Inferior parietal cortex (tissue), 1 donor: Measurements from ENCODE around the gene NEUROG1.
A peak's percentile ranks its signal among the peaks of the same experiment; 100 is the strongest.

Source experiments
- DNase-seq: peaks from one replicate; pipeline ENCODE4 v3.0.0-alpha.2; 2016; ENCODE audit errors: extremely low spot score

The NEUROG1 gene, protein sequence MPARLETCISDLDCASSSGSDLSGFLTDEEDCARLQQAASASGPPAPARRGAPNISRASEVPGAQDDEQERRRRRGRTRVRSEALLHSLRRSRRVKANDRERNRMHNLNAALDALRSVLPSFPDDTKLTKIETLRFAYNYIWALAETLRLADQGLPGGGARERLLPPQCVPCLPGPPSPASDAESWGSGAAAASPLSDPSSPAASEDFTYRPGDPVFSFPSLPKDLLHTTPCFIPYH

DNA sequence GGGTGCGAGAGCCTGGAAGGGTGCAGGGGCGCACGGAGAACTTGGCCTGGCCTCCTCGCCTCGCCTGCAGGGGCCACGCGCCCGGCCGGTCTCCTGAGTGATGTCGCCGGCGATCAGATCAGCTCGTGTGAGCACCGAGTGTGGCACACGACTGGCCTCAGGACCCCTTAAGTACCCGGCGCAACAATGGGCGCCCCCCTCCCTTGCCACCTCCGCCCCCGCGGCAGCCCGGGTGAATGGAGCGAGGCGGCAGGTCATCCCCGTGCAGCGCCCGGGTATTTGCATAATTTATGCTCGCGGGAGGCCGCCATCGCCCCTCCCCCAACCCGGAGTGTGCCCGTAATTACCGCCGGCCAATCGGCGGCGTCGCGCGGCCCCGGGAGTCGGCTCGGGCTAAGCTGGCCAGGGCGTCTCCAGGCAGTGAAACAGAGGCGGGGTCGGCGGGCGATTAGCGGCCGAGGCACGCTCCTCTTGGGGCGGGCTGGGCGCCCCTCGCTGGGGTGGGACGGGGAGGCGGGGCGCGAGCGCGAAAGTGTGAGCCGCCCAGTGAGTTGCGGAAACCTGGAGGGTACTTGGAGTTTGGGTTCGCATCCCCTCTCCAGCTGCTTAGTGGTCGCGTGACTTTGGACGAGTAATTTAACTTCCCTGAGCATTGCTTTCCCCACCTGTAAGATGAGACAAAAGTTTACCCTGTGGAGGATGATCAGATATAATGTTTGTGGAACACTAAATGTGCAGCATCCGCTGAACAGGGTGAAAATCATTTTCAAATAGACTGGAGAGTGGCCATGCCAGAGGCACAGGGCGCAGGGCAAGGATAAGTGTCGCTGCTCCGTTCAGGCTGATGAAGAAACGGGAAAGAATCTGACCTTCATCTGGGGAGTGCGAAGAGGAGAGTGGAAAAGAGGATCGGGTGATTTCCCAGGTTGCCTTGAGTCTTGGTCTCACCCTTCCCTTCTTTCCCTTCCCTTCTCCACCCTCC is at the start of gene NEUROG1:
Gene NEUROG1, minus strand, starts transcription at position 145 of the 982 bp plus-strand sequence. CDS start 274 bp downstream, outside the sequence.
- DNase-seq, result no peak

DNA sequence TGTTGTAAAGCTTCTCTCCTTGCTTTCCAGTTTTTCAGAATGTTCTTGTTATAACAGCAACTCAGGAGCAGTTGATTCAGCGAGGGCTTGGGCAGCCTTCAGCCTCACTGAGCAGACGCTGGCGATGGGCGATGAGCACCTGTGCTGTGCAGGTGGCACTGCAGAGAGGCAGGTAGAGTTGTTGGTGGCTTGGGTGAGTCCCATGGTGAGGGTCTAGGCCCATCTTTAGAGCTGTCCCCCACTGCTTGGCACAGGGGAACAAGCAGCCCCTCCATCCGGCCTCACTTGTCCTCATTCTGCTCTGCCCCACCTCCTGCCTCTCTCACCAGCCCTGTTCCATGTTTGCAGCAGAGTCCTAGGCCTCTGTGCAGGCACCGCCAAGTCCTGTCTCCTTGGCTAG is 49.2 kb upstream of the NEUROG1 start:
- no peak for DNase-seq

DNA sequence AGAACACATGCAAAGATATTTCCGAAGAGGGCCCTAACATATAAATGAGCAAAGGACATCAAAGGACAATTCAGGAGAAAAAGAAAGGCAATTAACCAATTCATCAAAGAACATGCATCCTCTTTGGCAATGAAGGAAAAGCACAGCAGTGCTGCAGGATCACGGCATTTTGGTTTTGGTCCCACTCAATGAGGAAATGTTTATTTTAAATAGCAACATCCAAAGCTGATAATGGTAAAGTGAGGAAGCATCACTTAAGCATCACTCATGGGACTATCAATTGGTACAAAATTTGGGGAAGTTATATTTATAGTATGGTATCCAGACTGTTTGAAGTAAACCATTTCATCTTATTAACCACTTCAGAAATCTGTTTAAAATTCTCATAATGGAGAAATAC is 48.5 kb upstream of the NEUROG1 start:
- no peak for DNase-seq

DNA sequence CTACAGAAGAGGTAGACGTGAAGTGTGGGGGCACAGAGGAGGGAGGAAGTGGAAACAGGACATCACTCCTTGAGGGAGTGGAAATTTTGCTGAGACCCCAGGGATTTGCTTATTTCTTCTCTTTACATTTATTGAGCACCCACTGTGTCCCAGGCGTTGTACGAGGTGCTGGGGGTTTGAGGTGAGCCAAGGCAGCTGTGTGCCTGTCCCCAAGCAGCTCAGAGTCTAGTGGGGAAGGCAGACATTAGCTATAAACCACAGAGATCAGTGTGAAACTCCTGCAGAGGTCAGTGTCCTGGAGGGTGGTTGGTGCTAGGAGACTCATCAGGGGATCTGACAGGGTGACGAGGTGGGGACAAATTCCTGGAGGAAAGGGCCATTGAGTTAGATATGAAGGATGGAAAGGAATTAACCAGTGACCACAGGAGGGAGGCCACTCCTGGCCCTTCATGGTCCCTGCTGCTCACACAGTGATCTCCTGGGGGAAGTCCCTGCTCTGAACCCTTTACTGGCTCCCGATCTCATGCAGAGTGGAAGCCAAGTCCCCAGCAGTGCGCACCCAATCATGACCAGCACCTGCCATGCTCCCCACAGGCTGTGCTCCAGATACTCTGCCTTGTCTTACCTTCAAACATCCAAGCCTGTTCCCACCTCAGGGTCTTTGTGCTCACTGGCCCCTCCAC is 46.5 kb upstream of the NEUROG1 start:
- no peak for DNase-seq

DNA sequence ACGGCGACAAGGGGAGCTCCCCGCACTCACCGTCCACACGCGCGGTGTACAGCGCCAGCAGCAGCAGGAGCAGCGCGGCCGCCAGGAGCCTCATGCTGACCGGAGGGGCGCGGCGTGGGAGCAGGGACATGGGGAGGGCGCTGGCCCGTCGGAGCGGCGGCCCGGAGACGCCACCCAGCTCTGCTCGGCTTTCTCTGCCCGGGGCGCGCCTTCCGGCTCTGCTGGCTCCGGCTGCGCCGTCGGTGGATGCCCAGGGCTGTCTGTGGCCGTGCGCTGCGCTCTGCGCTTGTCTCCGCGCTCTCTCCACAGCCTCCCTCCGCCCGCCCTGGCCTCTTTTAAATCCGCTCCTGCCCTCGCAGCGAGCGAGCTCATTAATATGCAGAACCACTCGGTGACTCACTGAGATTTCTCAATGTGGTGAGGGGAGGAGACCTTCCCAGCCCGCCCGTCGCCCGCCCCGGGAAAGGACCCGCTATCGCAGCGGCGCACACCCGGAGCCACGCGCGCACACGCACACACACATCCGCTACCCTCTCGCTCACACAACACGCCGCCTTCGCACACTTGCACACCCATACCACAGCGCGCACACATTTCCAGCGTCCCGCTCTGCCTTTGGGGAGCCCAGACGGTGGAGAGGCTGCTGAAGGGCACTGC is 43.0 kb upstream of the NEUROG1 start, which contains the start of gene CXCL14:
Gene CXCL14, minus strand, starts transcription at position 307 of the 657 bp plus-strand sequence. Its CDS starts 213 bp downstream, at position 94.
- DNase-seq, result no peak

DNA sequence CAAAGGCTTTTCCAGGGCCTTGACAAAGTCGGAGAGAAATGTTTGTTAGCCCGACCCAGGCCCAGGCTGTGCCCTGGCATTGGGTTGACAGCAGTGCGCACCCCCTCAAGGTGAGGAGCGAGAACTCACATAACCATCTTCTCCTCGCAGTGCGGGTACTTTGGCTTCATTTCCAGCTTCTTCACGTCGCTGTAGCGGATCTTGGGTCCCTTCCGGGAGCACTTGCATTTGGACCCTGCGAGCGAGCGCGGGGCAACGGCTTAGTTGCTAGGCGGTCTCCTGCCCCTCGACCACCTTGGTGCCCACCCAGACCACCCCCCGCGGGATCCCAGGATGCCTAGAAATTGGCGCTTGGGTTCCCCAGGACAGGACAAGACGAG is 42.5 kb upstream of the NEUROG1 start:
- DNase-seq, result no peak

DNA sequence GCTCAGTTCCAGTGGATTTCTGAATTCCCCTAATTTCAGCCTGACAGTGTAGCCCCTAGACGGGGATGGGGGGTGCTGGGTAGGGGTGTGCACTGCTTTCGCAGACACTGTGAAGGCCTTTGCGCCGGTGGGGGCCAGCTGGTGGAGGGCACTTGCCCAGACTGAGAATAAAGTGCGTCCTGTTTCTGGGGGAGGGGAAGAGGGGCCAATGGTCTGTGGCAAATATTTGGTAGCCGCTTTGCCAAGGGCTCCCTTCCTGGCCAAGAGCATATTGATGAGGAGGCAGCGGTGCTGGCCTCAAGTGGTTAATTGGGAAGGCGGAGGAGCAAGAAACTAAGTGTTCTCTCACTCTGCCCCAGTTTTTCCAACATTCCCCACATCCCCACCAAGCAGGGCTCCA is 41.7 kb upstream of the NEUROG1 start:
- DNase-seq, result no peak

DNA sequence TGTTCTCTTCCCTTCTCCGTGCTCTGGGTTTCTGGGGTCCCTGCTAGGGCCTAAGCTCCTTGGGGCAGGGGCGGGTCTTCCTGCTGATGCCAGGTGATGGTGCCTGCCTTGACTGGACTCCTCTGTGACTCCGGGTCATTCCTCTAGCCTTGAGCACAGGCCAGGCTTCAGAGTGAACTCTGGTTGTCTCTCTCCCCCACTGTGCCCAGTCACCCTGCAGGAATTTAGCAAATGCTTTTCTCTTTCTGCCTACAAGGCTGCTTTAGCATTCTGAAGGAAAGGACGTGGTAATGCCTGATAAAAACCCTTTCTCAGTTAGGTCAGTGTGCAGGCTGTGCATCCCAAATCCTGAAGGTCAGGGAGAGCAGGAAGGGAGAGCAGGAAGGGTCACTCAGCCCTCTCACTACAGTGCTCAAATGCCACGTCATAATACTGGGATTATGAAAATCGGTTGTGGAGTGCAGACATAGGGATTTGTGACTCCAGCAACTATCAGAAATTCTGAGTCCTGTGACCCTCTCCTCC is 40.4 kb upstream of the NEUROG1 start:
- no peak for DNase-seq

DNA sequence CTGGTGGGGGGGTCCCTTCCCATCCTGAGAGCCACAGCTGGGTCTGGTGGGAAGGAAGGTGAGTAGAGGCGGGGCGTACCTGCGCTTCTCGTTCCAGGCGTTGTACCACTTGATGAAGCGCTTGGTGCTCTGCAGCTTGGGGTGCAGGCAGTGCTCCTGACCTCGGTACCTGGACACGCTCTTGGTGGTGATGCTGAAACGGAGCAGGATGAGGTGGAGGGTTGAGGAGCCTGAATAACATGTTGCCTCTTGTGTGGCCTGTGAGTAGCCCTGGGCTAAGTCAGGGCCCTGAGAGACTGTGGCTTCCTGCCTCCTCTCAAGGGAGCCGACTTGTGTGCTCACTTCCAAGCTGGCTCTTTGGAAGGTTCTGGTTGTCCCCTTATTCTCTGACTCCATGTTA is 38.7 kb upstream of the NEUROG1 start:
- no peak for DNase-seq

DNA sequence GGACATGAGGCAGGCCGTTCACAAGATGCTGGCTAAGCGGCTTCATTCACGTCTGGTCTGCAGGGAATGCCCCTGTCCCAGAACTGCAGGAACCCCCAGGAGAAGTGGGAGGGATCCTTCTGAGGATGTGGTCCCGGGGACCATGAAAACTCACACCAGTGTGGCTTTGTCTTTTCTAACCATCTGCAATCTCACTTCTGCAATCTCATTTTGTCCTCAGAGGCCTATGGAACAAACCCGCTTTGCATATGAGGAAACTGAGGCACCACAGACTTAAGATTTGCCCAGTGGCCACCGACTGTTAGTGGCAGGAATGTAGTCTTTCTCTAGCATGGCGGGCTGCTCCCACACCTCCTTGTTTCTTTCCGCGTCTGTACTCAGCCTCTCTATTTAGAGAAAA is 36.1 kb upstream of the NEUROG1 start:
- DNase-seq, result no peak

DNA sequence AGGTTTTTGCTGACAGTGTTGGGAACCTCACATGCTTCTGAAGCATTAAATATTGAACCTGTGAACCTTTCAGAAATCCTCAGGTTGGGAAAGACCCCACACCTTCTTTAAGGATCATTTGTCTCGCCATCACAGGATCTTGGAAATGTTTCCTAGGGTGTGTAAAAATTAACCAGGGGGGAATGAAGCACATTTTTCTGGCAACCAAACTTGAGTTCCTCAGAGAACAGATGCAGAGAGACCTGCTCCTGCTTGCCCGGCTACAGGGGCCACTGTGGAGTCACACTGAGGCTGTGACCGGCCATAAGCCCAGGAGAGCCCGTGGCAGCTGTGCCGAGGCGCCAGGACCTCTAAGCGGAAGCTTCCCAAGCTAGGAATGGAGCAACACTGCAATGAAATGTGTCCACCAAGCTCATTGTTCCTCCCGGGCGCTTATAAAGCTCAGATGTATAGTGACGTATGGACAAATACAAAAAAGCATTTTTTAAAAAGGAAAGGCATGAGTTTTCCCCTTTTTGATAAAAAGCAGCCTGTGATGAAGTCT is 35.4 kb upstream of the NEUROG1 start:
- no peak for DNase-seq

DNA sequence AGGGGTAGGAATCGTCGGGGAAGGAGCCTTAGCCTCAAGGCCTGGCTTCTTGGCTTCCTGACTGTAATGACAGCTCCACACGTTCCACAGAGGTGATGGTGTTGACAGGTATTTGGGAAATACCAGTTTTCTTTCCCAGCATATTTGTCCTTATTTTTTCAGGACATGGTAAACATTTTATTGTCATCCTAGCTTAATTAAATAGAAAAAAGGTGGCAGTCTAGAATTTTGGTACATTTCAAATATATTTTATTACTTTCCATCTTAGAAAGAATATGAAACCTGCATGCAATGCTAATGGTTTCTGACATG is 34.6 kb upstream of the NEUROG1 start:
- no peak for DNase-seq

DNA sequence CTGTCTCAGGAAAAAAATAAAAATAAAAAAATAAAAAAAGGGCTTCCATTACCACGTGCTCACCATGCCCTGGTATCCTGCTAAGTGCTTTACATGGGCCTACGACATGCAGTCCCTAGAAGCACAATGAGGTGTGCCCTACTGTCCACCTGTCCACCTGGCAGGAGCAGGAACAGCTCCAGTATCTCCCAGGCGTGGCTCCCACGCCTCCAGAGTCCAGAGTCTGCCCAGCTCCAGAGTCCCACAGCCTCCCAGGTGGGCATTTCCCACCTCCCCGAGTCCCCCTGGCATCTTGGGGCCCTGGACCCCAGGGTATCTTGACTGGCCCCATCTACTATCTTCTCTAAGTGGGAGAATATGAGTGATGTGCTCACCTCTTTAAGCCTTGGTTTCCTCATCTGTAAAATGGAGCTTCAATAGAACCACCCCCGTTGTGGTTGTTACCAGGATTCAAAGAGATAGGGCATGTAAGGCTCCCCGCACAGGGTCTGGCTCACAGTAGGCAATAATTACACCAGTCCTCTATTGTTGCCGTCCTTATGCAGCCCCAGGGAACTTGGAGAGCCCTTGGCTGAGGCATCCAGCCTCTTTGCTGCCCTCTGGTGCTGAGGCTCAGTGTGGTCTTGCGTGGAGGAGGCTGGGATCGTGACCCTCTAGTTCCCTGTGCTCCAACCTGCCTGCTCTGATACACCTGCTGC is 34.1 kb upstream of the NEUROG1 start:
- DNase-seq, result no peak

DNA sequence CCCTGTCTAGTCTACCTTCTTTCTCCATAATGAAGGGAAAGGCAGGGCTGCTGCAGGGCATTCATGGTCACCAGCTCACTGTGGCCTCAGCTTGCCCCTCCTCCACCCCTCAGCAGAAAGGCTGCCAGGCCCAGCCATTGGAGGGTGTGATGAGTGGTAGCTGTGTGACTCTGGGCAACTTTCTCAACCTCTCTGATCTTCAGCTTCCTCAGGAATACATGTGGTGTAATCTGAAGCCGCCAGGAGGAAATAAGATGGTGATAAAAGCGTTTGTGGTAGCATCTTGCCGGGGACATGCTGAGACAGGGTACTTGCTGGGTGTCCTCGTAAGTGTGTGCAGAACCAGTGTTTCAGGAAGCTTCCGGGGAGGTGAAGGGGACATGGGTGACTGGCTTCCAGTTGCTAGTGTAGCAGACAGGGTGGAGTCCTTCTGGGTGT is 33.2 kb upstream of the NEUROG1 start:
- no peak for DNase-seq

DNA sequence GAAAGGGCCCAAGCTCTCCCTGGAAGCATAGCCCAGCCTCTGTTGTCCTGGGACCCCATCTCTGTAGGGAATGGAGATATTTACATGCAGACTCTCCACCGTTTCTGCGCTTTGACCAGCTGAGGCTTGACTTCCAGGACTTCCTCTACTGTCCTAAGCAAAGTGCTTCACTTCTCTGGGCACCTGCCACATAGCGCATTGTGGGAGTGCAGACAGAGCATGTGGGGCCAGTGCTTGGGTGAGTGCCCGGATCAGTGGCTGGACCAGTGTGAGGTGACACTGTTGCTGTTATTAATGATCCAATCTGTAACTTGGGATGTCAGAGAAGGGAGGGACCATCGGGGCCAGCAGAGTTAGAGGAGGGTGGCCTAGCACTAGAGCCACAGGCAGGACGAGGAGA is 32.5 kb upstream of the NEUROG1 start:
- DNase-seq, result no peak

DNA sequence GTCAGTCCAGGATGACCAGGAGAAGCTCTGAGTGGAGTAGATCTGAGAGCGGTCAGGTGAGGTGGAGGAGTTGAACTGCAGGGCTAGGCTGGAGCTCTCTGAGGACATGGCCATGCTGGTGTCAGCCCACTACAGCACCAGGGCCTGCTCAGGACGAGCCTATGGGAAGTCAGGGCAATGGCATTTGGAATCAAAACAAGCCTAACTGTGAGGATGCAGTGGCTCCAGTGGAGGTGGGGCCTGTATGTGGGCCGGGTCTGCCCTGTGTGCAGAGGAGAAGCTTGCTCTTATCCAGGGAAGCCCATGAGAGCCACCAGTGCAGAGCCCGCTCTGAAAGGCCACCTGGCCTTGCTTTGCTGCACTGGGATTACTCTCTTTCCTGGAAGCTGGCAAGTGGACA is 31.9 kb upstream of the NEUROG1 start:
- no peak for DNase-seq

DNA sequence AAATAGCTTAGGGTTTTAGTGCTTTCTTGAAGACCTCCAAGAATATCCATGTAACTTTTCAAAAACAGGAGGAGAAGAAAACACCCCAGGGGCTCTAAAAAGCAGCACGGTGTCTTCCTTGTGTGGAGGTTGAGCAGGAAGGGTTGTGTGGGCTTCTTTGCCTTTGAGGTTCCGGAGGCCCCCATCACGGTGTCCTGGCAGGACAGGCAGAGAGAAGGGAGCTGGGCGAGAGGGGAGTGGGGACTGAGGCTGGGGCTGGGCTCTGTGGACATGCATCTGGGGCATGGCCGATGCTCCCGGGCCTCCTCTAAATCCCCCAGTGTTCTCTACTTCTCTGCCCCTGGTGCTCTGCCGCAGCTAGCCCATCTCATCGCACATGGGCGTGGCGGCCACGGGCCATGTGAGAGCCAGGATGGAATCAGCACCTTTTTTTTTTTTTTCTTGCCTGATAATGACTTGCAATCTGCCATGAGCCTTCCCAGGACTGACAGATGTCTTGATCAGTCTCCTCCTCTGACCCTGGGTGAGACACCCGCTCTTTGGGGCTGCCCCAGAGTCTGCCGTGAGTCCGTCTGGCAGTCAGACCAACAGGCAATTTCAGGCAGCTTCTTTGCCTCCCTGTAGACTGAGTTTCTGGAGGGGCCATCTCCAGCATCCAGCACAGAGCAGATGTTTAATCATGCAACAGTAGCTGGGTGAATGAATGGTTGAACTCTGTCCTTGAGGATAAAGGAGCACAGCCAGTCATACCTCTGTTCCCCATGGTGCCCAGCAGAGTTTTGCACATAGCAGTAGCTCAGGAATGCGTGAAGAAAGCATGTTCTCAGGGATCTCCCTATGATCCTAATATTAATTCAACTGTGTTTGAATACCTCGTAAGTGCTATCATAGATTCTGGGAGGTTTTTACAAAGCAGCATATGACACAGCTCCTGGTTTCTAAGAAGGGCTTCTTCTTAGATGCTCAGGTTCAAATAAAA is 30.9 kb upstream of the NEUROG1 start:
- no peak for DNase-seq

DNA sequence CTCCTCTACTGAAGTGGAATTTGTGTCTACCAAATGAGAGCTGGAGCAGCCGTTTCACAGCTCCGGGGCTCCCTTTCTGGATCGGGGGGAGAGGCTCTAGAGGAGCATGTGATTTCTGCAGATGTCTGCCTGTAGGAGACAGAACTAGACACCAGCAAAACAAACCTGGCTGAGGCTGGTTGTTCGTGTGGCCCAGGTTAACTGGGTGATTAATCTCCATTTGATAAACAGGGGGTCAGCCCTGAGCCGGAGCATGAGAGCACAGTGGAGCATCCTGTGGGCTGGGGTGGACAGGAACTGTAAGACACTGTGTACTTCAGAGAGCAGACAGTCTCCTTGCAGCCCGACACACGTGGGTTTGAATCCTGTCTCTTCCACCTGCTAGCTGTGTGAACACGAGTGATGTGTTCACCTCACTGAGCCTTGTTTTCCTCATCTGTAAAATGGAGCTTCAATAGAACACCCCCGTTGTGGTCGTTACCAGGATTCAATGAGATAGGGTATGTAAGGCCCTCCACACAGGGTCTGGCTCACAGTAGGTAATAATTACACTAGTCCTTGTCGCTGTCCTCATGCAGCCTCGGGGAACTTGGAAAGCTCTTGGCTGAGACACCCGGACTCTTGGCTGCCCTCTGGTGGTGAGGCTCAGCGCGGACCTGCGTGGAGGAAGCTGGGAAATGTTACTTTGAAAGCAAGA is 30.1 kb upstream of the NEUROG1 start:
- peak; percentile 69 for DNase-seq

DNA sequence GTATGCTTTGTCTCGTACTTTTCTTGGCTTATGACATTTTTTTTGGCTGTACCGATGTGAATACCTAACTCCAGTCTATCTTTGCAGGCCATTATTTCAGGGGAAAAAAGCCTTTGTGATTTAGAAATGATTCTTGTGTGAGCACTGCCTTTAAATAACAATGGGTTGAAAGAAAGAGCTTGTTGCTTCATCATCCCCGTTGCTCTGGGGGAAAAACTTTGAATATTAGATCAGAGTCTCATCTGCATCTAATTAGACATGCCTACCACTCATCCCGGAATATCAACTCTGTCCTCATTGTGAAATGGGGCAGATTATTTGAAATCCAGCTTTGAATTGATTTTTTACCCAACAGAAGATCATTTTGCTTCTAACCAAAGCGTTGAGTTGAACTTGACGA is 29.5 kb upstream of the NEUROG1 start:
- no peak for DNase-seq
